NCI-H526 (cell line): Measurements from ENCODE around the gene PFKP.

Source experiments
- DNase-seq, 2 experiments: peaks; one replicate each; lab custom pipeline; 2025; lab: John Stamatoyannopoulos, UW

Gene PFKP

DNA sequence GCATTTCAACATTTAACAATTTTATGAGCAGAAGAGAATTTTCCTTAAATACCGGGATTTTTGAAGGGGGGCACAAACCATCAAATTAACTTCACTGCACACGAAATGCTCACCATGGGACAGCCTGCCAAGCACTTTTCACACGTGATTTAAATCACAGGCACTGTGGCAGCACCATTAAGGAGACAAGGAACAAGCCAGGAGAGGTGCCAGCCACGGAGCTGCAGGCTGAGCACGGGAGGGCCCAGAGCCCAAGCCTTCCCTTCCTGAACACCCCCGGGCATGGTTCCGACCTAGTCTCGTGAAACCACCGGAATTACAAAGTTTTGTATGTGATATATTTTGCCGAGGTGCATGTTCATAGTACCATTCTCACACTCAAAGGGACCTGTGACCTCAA lies 91.8 kb downstream of the PFKP start:
- DNase-seq = no peak

DNA sequence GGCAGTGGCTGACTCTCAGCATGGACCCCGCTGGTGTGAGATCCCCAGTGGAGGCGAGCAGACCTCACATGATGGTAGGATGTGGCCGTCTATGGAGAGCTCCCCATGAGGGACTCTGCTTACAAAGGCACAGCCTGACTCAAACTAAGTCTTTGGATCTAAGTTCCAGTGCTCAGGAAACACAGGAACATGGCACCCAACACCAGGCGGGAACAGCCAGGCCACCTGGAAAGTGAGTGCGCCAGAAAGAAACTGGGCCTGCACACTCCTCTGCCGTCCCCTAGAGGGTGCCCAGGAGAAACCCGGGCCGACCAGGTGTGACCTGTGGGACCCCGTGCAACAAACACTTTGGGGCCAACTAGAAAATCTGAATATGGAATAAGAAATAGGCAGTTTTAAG lies 95.2 kb downstream of the PFKP start:
- no peak for DNase-seq

DNA sequence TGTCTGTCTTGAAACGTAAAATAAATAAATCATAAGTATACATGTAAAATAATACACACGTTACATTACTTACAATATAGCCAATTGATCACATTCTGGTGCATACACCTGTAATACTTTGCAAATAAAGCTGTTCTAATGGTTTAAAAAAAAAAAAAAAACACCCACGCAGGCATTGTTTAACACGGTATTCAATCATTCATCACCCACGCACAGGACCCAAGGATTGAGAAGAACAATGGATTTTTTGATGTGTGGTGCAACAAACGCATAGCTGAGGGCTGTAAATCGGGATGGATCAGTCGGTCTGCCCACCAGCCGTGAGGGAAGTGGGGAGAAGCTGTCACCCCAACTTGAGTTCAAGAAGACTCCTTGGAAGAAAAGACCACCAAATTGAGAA lies 96.5 kb downstream of the PFKP start:
- DNase-seq = no peak

DNA sequence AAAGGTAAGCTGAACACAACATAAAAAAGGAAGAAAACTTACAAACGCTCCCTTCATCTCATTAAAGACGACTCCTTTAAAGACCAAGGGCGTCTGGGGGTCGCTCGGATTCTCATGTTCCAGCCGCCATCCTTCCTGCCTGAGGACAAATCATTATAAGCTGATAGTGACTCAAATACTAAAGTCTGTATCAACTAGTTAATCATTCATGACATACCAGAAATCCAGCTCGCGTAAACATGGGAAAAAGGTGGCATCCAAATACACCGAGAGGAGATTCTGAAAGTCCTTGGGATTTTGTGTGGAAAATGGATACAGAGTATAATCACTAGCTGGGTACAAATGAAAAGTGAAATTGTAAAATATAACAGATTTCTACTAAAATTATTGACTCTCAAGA lies 97.8 kb downstream of the PFKP start:
- no peak for DNase-seq

DNA sequence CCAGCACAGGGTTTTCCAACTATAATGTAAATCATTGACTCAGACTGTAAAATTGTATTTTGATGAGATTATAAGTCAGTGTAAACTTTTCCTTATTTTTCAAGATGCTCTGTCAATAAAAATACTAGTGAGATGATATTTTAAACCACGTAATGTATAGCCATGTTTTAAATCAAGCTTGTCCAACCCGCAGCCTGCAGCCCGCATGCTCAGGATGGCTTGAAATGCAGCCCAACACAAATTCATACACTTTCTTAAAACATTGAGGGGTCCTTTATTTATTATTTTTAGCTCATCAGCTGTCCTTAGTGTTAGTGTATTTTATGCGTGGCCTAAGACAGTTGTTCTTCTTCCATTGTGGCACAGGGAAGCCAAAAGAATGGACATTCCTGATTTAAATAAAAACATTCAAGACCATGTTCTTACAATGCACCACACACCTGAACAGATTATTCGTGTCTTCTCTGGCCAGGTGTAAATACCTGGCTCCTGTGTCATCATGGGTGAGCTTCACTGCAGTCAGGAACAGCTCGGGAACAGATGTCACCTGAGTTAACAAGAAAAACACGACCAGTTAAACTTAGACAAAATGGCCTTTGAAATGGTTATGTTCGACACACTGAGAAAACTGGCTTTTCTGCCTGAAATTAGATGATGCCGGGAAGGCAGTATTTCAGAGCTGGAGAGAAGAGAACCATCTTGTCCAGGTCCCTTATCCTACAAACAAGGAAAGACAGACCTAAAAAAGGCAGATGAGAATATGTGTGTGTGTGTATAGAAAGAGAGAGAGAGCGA lies 99.3 kb downstream of the PFKP start:
- DNase-seq = no peak

DNA sequence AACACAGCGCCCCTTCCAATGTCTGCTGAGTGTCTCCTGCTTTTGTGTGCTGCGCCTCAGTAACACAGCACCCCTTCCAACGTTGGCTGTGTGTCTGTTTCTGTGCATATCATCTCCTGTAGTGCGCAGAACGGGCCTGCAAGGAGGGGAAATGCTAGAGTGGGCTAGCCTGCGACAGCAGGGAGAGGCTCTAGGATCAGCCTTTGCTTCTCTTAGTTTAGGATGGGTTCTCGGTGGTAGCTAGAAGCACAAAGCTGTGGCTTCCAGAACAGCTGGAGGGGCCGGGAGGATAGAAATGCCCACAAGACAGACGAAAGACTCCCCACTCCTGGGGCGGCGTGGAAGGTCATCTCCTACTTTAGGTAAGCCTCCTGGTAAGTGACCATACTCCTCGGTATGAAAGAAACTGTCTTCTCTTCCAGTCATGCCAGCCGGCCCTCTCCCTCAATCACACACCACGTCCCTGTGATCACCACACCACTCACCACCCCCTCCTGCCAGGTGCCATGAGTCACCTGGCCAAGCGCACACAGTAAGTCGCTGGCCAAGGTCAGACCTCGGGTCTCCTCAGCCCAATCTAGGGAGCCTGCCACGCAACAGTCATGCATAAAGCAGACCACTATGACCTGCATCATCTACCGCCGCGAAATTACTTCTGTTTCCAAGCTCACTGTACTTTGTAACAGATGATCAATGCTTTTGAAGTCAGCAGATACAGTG lies 100.4 kb downstream of the PFKP start:
- no peak for DNase-seq

DNA sequence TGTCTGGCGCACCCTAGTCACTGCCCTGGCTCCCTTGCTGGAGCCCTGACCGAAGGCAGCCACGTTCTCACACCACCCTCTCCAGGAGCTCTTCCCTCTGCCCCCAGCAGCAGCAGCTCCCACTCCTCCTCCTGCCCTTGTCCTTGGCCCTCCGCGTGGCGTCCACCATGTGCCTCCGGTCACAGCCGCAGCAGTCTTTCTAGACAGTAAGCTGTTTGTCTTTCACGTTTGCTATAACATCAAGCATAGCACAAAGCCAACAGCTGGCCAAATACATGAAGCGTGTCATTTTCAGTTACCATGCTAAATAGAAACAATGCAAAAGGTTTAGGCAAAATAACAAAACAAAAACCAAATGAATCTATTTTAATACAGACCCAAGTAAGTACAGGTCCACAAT lies 101.9 kb downstream of the PFKP start:
- peak in 1 of 2 experiments; percentile 88 for DNase-seq

DNA sequence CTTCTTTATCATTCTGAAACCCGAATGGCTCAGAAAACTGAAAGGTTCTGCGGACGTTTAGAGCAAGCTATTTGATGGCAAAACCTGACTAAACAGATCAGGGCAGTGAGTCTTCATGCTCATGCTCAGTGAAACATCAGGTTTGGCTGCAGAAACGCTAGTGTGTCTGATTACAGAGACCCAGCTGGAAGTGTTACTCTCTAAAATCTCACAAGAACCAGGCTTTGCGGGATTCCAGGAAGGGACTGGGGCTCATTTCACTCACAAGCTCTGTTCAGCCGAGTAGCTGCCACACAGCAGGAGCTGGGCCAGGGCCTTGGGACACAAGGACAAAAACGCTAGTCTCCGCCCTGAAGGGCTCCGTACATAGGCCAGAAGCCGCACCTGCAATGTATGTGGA lies 102.3 kb downstream of the PFKP start:
- peak; percentile 80 to 85 for DNase-seq

DNA sequence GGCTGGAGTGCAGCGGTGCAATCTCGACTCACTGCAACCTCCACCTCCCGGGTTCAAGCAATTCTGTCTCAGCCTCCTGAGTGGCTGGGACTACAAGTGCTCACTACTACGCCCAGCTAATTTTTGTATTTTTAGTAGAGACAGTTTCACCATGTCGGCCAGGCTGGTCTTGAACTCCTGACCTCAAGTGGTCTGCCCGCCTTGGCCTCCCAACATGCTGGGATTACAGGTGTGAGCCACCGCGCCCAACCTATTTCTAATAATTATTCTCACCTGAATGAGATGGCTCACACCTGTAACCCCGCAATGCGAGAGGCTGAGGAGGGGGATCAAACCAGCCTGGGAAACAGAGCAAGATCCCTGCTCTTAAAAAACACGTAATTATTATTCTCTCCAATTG lies 104.1 kb downstream of the PFKP start:
- peak in 1 of 2 experiments; percentile 24 for DNase-seq

DNA sequence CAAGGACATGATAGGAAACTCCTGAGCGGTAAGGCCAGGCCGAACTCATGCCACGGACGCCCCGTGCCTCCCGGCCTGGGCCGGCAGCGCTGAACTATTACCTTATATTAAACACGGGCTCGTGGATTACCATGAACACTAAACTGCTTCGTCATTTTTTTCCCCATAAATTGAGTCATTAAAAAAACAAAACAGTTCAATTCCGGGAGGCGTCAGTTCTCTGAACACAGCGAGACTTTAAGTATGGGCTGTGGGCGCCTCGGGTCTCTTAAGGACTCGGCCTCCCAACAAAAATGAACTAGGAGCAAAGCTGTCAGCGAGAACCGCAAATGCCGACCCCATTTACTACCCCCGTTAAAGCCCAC lies 104.7 kb downstream of the PFKP start:
- peak in 1 of 2 experiments; percentile 52 for DNase-seq

DNA sequence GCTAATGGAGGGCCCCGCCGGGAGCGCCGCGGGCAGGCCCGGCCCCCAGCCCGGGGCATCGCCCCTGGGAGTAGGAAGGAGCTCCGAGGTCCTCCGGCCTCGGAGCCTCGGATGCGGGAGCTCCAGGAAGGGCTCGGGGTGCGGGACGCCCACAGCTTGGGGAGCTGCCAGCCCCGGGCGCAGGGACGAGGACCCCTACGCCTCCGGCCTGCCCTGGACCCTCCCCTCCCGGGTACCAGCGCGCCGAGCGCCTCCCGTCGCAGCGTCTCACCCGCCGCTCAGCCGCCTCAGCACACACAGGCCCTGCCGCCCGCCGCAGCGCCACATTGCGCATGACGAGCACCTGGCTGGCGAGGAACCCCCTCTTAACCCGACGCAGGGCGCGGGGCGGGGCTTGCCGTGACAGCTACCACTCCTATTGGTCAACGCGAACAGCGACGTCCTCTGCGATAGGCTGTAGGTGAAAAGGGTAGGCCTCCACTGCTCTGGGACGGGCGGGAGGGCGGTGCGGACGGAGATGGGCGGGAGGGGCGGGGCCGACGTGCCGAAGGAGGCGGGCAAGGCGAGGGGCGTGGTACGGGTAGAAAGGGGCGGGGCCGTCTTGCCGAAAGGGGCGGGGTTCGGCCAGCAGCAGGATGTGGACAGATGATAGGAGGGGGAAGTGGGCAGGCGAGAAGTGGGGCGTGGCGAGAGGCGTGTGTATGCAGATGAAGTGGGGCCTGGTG lies 105.3 kb downstream of the PFKP start, which contains the start of gene PITRM1:
TSS of gene PITRM1 (minus strand) at position 337 of the 725 bp plus-strand sequence. CDS start at position 327, 10 bp downstream.
- DNase-seq = peak; percentile 94 to 99

DNA sequence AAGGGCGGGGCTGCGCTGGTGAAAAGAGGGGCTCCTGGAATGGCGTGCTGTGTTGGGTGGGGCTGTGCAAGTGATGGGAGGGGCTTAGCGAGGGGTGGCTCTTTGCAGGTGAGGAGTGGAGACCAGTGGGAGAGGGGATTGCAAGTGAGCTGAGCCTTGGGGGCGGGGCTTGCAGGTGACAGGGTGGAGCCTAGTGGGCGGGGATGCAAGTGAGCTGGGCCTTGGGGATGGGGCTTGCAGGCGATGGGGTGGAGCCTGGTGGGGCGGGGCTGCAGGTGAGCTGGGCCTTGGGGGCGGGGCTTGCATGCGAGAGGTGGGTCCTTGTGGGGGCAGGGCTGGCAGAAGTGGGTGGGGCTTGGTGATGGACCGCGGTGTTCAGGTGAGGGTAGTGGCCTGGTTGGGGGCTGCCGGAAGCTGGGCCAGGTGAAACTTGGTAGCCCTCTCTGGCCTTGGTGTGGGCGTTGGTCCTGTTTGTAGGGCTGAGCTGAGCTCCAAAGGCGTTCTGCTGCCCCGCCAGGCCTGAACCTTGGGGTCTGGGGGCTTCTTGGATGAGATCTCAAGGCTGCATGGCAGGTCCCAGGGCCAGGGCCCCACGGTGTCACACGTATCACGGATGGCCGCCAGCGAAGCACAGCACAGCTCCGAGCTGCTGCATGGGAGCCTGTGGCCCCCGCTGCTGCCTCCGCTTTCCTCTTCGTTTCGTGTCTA lies 106.0 kb downstream of the PFKP start:
- peak; percentile 91 to 99 for DNase-seq

DNA sequence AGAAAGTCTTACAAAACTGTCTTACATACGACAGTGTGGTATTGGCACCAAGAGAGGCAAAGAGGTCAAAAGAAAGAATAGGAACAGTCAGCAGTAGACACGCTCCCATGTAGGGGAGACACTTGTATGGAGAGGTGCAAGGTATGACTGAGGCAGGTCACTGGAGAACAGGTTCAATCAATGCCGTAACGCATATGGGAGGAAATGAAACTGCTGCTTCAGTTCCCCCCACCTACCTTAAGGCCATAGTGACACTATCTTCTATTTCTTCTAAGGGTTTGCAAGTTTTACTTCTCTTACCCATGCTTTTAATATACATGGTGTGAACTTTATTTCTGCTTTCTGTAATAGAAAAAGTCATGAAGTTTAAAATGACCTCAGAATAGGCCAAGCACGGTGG lies 110.7 kb downstream of the PFKP start:
- no peak for DNase-seq

DNA sequence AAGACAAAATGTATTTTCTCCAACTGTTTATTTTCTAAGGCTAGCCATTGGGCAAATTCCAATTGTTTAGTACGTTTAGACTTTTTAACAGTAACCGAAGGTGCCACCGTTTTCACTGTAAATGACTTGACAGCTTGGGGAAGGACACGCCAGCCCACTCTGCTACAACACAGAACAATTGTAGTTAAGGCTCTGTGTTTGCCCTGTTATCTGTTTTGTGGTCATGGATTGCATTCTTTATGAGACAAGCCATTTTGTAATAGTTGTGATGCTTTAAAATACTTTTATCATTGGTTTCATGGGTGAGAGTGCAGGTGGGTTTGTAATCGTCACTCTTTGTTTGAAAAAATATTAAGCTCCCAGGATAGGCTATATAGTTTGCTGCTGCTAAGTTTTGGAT lies 111.8 kb downstream of the PFKP start:
- no peak for DNase-seq

DNA sequence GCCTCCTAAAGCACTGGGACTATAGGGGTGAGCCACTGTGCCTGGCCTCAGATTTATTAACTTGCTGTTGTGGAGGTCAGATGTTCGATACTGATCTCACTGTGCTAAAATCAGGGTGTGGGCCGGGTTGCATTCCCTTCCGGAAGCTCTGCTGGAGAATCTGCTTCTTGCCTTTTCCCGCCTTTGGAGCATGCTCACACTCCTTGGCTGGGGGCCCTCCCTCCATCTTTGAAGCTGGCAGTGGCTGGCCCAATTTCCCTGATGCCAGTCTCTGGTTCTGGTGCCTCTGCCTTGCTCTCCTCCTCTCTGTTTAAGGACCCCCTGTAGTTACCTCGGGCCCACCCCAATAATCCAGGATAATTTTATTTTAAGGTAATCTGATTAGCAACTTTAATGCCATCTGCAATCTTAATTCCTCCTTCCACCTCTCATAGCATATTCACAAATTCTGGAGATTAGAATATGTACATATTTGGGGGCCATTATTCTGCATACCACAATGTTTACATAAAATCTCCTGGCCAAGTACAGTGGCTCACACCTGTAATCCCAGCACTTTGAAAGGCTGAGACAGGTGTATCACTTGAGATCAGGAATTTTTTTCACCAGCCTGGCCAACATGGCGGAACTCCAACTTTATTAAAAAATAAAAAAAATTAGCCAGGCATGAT lies 113.1 kb downstream of the PFKP start:
- DNase-seq = peak in 1 of 2 experiments; percentile 39

DNA sequence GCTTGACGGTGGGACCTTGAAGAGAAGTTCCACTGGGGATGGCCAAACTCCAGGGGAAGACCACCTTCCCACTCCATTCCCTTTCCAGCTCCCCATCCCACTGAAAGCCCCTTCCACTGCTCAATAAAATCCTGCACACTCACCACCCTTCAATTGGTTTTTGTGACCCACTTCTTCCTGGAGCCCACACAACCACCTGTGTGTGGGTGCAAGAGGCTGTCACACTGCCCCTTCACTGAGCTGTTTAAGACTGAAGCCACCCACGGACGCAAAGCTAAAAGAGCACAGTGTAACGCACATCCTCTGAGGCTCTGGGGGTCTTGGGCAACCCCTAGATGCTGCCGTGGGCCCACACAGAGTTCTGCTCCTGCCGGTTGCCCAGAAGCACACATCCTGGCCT lies 118.0 kb downstream of the PFKP start:
- DNase-seq = no peak

DNA sequence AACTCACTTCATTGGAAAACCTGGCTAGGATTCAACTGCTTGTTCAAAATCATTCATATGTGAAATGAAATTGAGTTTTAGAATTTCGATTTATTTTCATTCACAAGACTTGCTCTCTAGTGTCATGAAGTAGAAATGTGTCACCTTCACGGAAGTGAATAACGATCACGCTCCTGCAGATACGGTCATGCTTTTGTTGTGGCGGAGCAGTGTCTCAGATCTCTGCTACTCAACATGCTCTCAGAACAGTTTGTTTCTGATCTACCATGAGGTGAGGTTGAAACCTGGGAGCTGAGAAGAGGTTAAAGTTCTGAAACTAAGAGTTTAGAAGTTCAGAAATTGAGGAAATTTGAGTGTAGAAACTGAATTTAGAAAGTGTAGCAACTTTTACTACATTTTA lies 119.0 kb downstream of the PFKP start:
- no peak for DNase-seq
